Endothelial cell of coronary artery (primary cell): Measurements from ENCODE around the gene SLC27A6. TPM values are rescaled to one million over a fixed set of nuclear protein-coding genes. Genes with fewer than 3 reads are reported as not detected.

Experiments
- total RNA-seq: library from RNA; depleted of rRNA; stranded (reverse); fragments of >200 nt; gene quantifications from 2 replicates; pipeline ENCODE4 v1.2.3, GENCODE V29; 2014

SLC27A6 gene, protein sequence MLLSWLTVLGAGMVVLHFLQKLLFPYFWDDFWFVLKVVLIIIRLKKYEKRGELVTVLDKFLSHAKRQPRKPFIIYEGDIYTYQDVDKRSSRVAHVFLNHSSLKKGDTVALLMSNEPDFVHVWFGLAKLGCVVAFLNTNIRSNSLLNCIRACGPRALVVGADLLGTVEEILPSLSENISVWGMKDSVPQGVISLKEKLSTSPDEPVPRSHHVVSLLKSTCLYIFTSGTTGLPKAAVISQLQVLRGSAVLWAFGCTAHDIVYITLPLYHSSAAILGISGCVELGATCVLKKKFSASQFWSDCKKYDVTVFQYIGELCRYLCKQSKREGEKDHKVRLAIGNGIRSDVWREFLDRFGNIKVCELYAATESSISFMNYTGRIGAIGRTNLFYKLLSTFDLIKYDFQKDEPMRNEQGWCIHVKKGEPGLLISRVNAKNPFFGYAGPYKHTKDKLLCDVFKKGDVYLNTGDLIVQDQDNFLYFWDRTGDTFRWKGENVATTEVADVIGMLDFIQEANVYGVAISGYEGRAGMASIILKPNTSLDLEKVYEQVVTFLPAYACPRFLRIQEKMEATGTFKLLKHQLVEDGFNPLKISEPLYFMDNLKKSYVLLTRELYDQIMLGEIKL
- 0.09 TPM in 1 of 2 replicates, not detected in the other for total RNA-seq

GRCh38 chr5:128965011-128965637 is at the start of gene SLC27A6:
Gene SLC27A6 (plus strand): TSS chr5:128965488. CDS start chr5:128966138, 650 bp downstream.

Other genes starting within 250 kb of the SLC27A6 start
- 12.2 and 15.8 TPM in 2 replicates for gene ISOC1, start 129.3 kb downstream of the SLC27A6 start, total RNA-seq